Body of pancreas (tissue), 4 donors: ENCODE results near the gene NRCAM.

Experiments used
- CTCF ChIP-seq, 7 experiments: fragments of 450-650 bp in 4 of 7; fragments of 200-600 bp in 3 of 7; sonication (generic) in 3 of 7; IDR thresholded peaks; one replicate each; pipeline ENCODE4 v1.5.1; 2016 to 2019; ENCODE audit warnings: antibody characterized with exemption in 7 of 7
- POLR2A ChIP-seq, 3 donors: fragments of 450-650 bp; IDR thresholded peaks; one replicate each; pipeline ENCODE4 v1.6.1; 2016; ENCODE audit warnings: antibody characterized with exemption in 3 of 3, mild to moderate bottlenecking in 2 of 3

GRCh38 chr7:108152198-108152597, 304.0 kb downstream of the NRCAM start:
- TF ChIP-seq POLR2A (IDR thresholded peaks at IDR 0.05) (no peak), CTCF (IDR thresholded peaks at IDR 0.05) (no peak)
